ENCODE results near the gene PGM2. TPM values are rescaled to one million over a fixed set of nuclear protein-coding genes. Genes with fewer than 3 reads are reported as not detected.

PGM2 gene
- total RNA-seq, 2 experiments from 2014 or later: 67.4 to 108 TPM

DNA sequence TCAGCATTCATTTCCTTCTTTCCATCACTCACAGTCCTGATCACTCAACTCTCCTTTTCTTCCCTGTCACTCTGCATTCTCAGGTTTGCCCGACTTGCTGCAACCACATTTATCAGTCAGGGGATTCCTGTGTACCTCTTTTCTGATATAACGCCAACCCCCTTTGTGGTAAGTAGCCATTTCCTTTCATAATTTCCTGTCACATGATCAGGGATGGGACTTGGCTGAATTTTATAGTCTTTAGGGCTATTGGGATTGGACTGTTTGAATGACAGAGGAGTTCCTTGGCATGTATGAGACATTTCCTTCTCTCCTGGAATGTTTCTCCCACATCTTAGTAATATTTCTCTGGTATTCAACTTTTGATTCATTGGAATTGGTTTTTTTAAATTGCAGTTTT lies 11.0 kb downstream of the PGM2 start:
- BruUV-seq (replicated peaks): no TSS peak
- no peaks in the 10 kb centered on the region for H4K20me1 ChIP-seq (ENCODE audit: insufficient read depth, low read length)
- TF ChIP-seq, protein P1, sequence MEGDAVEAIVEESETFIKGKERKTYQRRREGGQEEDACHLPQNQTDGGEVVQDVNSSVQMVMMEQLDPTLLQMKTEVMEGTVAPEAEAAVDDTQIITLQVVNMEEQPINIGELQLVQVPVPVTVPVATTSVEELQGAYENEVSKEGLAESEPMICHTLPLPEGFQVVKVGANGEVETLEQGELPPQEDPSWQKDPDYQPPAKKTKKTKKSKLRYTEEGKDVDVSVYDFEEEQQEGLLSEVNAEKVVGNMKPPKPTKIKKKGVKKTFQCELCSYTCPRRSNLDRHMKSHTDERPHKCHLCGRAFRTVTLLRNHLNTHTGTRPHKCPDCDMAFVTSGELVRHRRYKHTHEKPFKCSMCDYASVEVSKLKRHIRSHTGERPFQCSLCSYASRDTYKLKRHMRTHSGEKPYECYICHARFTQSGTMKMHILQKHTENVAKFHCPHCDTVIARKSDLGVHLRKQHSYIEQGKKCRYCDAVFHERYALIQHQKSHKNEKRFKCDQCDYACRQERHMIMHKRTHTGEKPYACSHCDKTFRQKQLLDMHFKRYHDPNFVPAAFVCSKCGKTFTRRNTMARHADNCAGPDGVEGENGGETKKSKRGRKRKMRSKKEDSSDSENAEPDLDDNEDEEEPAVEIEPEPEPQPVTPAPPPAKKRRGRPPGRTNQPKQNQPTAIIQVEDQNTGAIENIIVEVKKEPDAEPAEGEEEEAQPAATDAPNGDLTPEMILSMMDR (conservative IDR thresholded peaks at IDR 0.05; ENCODE audit: low read length): no peak
- TF ChIP-seq EZH2phosphoT487 (IDR thresholded peaks at IDR 0.05; ENCODE audit: borderline replicate concordance, low read depth, low read length): no peak
- peak overlapping the region; percentile 7 for H3K4me3 ChIP-seq (ENCODE audit: low read depth, low read length, poor library complexity, severe bottlenecking)
- H3K27ac ChIP-seq (ENCODE audit: low read depth, low read length, poor library complexity, severe bottlenecking): peak overlapping the region; percentile 46
- H3K36me3 ChIP-seq (ENCODE audit: insufficient read depth, low read length): peaks cover 94% of the 10 kb centered on the region
- no peaks in the 10 kb centered on the region for H3K79me2 ChIP-seq (ENCODE audit: insufficient read depth, low read depth, low read length)
- CTCF ChIA-PET (ENCODE audit: unreplicated experiment): no interaction called here
- peak overlapping the region; percentile 50 for H3K4me2 ChIP-seq (ENCODE audit: low read length)
- H3K4me1 ChIP-seq (ENCODE audit: insufficient read depth, low read length, poor library complexity, severe bottlenecking): peaks cover 17% of the 10 kb centered on the region
- H3K9me2 ChIP-seq (ENCODE audit: insufficient read depth, low read length): no peaks in the 10 kb centered on the region
- intact Hi-C loops (cut with micrococcal nuclease; ENCODE audit: unreplicated experiment): no loop called here
- DNase-seq (ENCODE audit: low spot score): peak; percentile 35
- no peaks in the 10 kb centered on the region for H3K9me3 ChIP-seq (ENCODE audit: low read length)
- no peak overlapping the region for H2AFZ ChIP-seq (ENCODE audit: low read length)
- POLR2A ChIA-PET: interaction anchor here (1.2 to 5.5 kb wide), 5 partner anchors 9 to 50 kb away, joined by 3 to 48 read pairs (median 6); no protein-coding TSS in a partner anchor

DNA sequence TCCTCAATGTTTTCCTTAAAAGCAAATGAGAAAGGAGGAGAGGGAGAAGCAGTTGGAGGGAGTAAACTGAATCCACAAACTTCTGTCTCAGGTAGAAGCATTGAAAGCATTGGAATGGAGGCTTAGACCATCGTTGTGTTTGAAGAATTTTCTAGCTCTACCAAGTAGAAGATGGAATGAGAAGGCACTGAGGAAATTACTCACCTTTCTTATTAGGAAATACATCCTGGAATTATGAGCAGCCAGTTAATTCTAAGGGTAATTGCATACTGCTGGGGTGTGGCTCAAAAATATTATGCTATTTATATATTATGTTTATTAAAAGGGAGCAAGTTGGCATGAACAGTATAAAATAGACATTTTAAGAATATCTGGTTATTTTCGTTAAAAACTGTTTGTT lies 12.9 kb downstream of the PGM2 start:
- Histone ChIP-seq H3K4me2 (ENCODE audit: low read length) (no peak overlapping the region), H3K27ac (ENCODE audit: low read depth, low read length, poor library complexity, severe bottlenecking) (no peak overlapping the region), H3K79me2 (ENCODE audit: insufficient read depth, low read depth, low read length) (no peaks in the 10 kb centered on the region), H3K36me3 (ENCODE audit: insufficient read depth, low read length) (peaks cover 91% of the 10 kb centered on the region), H3K9me2 (ENCODE audit: insufficient read depth, low read length) (no peaks in the 10 kb centered on the region), H3K4me3 (ENCODE audit: low read depth, low read length, poor library complexity, severe bottlenecking) (no peak overlapping the region), H3K4me1 (ENCODE audit: insufficient read depth, low read length, poor library complexity, severe bottlenecking) (peaks cover 22% of the 10 kb centered on the region), H4K20me1 (ENCODE audit: insufficient read depth, low read length) (no peaks in the 10 kb centered on the region), H3K9me3 (ENCODE audit: low read length) (no peaks in the 10 kb centered on the region), H2AFZ (ENCODE audit: low read length) (no peak overlapping the region)
- no peak for TF ChIP-seq EZH2phosphoT487 (IDR thresholded peaks at IDR 0.05; ENCODE audit: borderline replicate concordance, low read depth, low read length)
- TF ChIP-seq, protein P1 (conservative IDR thresholded peaks at IDR 0.05; ENCODE audit: low read length): no peak
- CTCF ChIA-PET (ENCODE audit: unreplicated experiment): no interaction called here
- POLR2A ChIA-PET: interaction anchor here (0.7 to 4.0 kb wide), 4 partner anchors 12 to 920 kb away, joined by 3 to 18 read pairs (median 10); partner anchors contain the start of gene TBC1D1
- intact Hi-C loops (cut with micrococcal nuclease; ENCODE audit: unreplicated experiment): no loop called here
- BruUV-seq (replicated peaks): no TSS peak
- DNase-seq (ENCODE audit: low spot score): no peak

DNA sequence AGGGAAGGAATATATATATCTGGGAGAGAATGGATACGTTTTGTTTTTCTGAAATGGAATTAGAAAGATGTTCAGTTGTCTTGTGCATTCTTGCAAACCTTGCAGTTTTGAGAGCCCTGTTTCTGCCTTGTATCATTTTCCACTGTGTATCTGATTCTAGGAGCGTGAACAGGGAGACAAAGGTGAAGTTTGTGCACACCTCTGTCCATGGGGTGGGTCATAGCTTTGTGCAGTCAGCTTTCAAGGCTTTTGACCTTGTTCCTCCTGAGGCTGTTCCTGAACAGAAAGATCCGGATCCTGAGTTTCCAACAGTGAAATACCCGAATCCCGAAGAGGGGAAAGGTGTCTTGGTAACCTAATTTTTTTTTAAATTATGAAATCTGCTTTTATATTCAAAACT lies 17.7 kb downstream of the PGM2 start:
- no peak overlapping the region for H2AFZ ChIP-seq (ENCODE audit: low read length)
- ChIA-PET POLR2A (interaction anchor here (0.6 to 6.4 kb wide), 10 partner anchors 8 to 919 kb away, joined by 3 to 48 read pairs (median 4); partner anchors contain the start of gene PGM2), CTCF (ENCODE audit: unreplicated experiment) (interaction anchor here (1.1 kb wide), 1 partner anchor 146 kb away, joined by 3 read pairs; no protein-coding TSS in a partner anchor)
- H4K20me1 ChIP-seq (ENCODE audit: insufficient read depth, low read length): no peaks in the 10 kb centered on the region
- no peak for DNase-seq (ENCODE audit: low spot score)
- H3K9me3 ChIP-seq (ENCODE audit: low read length): no peaks in the 10 kb centered on the region
- H3K4me1 ChIP-seq (ENCODE audit: insufficient read depth, low read length, poor library complexity, severe bottlenecking): peaks cover 47% of the 10 kb centered on the region
- peak overlapping the region; percentile 93 for H3K27ac ChIP-seq (ENCODE audit: low read depth, low read length, poor library complexity, severe bottlenecking)
- no TSS peak for BruUV-seq (replicated peaks)
- H3K9me2 ChIP-seq (ENCODE audit: insufficient read depth, low read length): no peaks in the 10 kb centered on the region
- no peaks in the 10 kb centered on the region; the same call in 1 of the 2 replicates for H3K79me2 ChIP-seq (ENCODE audit: insufficient read depth, low read depth, low read length)
- TF ChIP-seq EZH2phosphoT487 (IDR thresholded peaks at IDR 0.05; ENCODE audit: borderline replicate concordance, low read depth, low read length): no peak
- TF ChIP-seq, protein P1 (conservative IDR thresholded peaks at IDR 0.05; ENCODE audit: low read length): no peak
- H3K4me3 ChIP-seq (ENCODE audit: low read depth, low read length, poor library complexity, severe bottlenecking): no peak overlapping the region
- no peak overlapping the region for H3K4me2 ChIP-seq (ENCODE audit: low read length)
- intact Hi-C loops (cut with micrococcal nuclease; ENCODE audit: unreplicated experiment): no loop called here
- H3K36me3 ChIP-seq (ENCODE audit: insufficient read depth, low read length): peaks cover 84% of the 10 kb centered on the region

Measured in OCI-LY7 (cell line).